ENCODE data around the gene GNA12. TPM values are rescaled to one million over a fixed set of nuclear protein-coding genes. Genes with fewer than 3 reads are reported as not detected.

GNA12 gene
- total RNA-seq, 1 experiment from 2014 or later: 63.8 TPM

DNA sequence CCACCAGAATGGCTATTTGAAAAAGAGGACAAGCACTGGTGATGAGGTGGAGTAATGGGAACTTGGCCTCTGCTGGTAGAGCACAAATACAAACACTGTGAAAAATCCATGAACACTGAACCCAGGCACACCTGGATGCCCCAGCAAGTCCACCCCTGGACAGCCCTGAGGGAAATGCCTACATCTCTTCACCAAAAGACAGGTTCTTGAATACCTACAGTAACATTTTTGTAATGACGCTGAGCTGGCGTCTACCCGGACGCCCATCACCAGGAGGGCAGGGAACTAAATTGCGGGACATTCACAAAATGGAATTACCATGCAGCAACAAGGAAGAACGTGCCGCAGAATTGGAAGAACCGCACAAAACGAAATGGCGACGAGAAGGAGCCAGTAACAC is 70.5 kb downstream of the GNA12 start:
- Histone ChIP-seq H3K9me3 (no peaks in the 10 kb centered on the region), H3K4me1 (0 out of 2 replicates have a peak, but pooled peaks cover 3% of the 10 kb centered on the region), H3K27me3 (replicated peaks; ENCODE audit: control insufficient read depth, insufficient read depth, low read length) (no peaks in the 10 kb centered on the region), H3K36me3 (ENCODE audit: control insufficient read depth, insufficient read depth, low read length) (no peaks in the 10 kb centered on the region), H3K4me3 (ENCODE audit: low read depth, low read length) (no peak overlapping the region)
- no TSS peak for BruUV-seq (replicated peaks)
- intact Hi-C loops (cut with micrococcal nuclease; ENCODE audit: unreplicated experiment): no loop called here
- Mint-ChIP-seq H3K4me1 (ENCODE audit: low read depth, unreplicated experiment) (peaks cover 16% of the 10 kb centered on the region), H3K27ac (ENCODE audit: unreplicated experiment) (no peak overlapping the region), H3K4me3 (ENCODE audit: unreplicated experiment) (no peak overlapping the region), H3K27me3 (ENCODE audit: insufficient read depth, unreplicated experiment) (no peaks in the 10 kb centered on the region), H3K36me3 (ENCODE audit: insufficient read depth, unreplicated experiment) (peaks cover 42% of the 10 kb centered on the region), H3K9me3 (ENCODE audit: unreplicated experiment) (no peaks in the 10 kb centered on the region)
- no peak for DNase-seq
- ChIA-PET CTCF (interaction anchor here (0.7 kb wide), 1 partner anchor 18 kb away, joined by 3 read pairs; no protein-coding TSS in a partner anchor), POLR2A (no interaction called here)
- TF ChIP-seq, protein P1, sequence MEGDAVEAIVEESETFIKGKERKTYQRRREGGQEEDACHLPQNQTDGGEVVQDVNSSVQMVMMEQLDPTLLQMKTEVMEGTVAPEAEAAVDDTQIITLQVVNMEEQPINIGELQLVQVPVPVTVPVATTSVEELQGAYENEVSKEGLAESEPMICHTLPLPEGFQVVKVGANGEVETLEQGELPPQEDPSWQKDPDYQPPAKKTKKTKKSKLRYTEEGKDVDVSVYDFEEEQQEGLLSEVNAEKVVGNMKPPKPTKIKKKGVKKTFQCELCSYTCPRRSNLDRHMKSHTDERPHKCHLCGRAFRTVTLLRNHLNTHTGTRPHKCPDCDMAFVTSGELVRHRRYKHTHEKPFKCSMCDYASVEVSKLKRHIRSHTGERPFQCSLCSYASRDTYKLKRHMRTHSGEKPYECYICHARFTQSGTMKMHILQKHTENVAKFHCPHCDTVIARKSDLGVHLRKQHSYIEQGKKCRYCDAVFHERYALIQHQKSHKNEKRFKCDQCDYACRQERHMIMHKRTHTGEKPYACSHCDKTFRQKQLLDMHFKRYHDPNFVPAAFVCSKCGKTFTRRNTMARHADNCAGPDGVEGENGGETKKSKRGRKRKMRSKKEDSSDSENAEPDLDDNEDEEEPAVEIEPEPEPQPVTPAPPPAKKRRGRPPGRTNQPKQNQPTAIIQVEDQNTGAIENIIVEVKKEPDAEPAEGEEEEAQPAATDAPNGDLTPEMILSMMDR (IDR thresholded peaks at IDR 0.05; ENCODE audit: insufficient read depth in 1 of 2, low read depth in 1 of 2, low read length in 1 of 2, severe bottlenecking in 1 of 2, unreplicated experiment in 1 of 2): no peak

DNA sequence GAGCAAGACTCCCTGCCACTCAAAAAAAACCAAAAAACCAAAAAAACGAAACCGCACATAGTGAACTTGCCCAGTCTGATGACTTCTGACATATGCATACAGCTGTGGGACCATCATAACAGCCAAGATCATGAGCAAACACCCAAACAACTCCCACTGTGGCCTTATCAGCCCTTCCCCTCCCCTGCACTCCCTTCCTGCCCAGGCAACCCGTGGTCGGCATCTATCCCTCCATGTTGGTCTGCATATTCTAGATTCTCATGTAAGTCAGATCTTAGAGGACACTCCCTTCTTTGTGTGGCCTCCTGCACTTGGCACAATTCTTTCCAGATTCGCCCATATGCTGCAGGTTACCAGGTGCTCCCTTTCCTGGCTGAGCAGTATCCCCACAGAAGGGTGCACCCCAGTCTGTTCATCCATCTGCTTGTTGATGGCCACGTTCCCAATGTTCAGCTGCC is 72.8 kb downstream of the GNA12 start:
- peaks cover 16% of the 10 kb centered on the region for H3K4me1 Mint-ChIP-seq (ENCODE audit: low read depth, unreplicated experiment)
- TF ChIP-seq, protein P1 (IDR thresholded peaks at IDR 0.05; ENCODE audit: insufficient read depth in 1 of 2, low read depth in 1 of 2, low read length in 1 of 2, severe bottlenecking in 1 of 2, unreplicated experiment in 1 of 2): no peak
- H3K27me3 ChIP-seq (replicated peaks; ENCODE audit: control insufficient read depth, insufficient read depth, low read length): no peaks in the 10 kb centered on the region
- H3K36me3 Mint-ChIP-seq (ENCODE audit: insufficient read depth, unreplicated experiment): peaks cover 39% of the 10 kb centered on the region
- H3K27me3 Mint-ChIP-seq (ENCODE audit: insufficient read depth, unreplicated experiment): no peaks in the 10 kb centered on the region
- ChIA-PET CTCF (no interaction called here), POLR2A (no interaction called here)
- H3K36me3 ChIP-seq (ENCODE audit: control insufficient read depth, insufficient read depth, low read length): no peaks in the 10 kb centered on the region
- H3K4me3 ChIP-seq (ENCODE audit: low read depth, low read length): no peak overlapping the region
- no TSS peak for BruUV-seq (replicated peaks)
- no peak overlapping the region for H3K27ac Mint-ChIP-seq (ENCODE audit: unreplicated experiment)
- intact Hi-C loops (cut with micrococcal nuclease; ENCODE audit: unreplicated experiment): no loop called here
- H3K4me1 ChIP-seq: 0 out of 2 replicates have a peak, but pooled peaks cover 3% of the 10 kb centered on the region
- H3K9me3 ChIP-seq: no peaks in the 10 kb centered on the region
- no peak for DNase-seq
- H3K9me3 Mint-ChIP-seq (ENCODE audit: unreplicated experiment): no peaks in the 10 kb centered on the region
- no peak overlapping the region for H3K4me3 Mint-ChIP-seq (ENCODE audit: unreplicated experiment)

DNA sequence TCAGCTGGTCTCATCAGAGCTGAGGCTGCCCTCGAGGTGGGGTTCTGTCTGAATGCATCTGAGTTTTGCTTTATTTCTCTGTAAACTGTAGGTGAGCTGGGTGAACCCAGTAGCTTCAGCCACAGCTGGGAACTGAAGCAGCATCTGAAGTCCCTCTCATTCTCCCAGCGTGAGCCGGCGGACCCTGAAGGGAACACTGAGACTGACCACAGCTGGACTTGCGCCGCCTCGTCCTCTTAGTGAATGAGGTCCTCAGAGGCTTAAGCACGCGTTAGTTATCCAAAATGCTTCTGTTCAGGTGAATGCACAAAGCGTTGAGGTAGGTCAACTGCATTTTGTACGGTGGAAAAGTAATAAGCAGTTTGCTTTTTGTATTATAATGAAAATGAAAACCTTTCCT is 79.5 kb downstream of the GNA12 start:
- Histone ChIP-seq H3K4me3 (ENCODE audit: low read depth, low read length) (no peak overlapping the region), H3K27me3 (replicated peaks; ENCODE audit: control insufficient read depth, insufficient read depth, low read length) (no peaks in the 10 kb centered on the region), H3K9me3 (no peaks in the 10 kb centered on the region), H3K36me3 (ENCODE audit: control insufficient read depth, insufficient read depth, low read length) (no peaks in the 10 kb centered on the region), H3K4me1 (no peaks in the 10 kb centered on the region)
- Mint-ChIP-seq H3K4me1 (ENCODE audit: low read depth, unreplicated experiment) (peaks cover 13% of the 10 kb centered on the region), H3K36me3 (ENCODE audit: insufficient read depth, unreplicated experiment) (peaks cover 29% of the 10 kb centered on the region), H3K4me3 (ENCODE audit: unreplicated experiment) (no peak overlapping the region), H3K27me3 (ENCODE audit: insufficient read depth, unreplicated experiment) (no peaks in the 10 kb centered on the region), H3K27ac (ENCODE audit: unreplicated experiment) (no peak overlapping the region), H3K9me3 (ENCODE audit: unreplicated experiment) (no peaks in the 10 kb centered on the region)
- intact Hi-C loops (cut with micrococcal nuclease; ENCODE audit: unreplicated experiment): loop anchor here (5.0 kb wide), 1 partner anchor 68 kb away; no protein-coding TSS in a partner anchor
- no peak for DNase-seq
- no TSS peak for BruUV-seq (replicated peaks)
- CTCF ChIA-PET: no interaction called here
- POLR2A ChIA-PET: no interaction called here
- TF ChIP-seq, protein P1 (IDR thresholded peaks at IDR 0.05; ENCODE audit: insufficient read depth in 1 of 2, low read depth in 1 of 2, low read length in 1 of 2, severe bottlenecking in 1 of 2, unreplicated experiment in 1 of 2): no peak
